ENCODE data around the gene CITED2.

DNA sequence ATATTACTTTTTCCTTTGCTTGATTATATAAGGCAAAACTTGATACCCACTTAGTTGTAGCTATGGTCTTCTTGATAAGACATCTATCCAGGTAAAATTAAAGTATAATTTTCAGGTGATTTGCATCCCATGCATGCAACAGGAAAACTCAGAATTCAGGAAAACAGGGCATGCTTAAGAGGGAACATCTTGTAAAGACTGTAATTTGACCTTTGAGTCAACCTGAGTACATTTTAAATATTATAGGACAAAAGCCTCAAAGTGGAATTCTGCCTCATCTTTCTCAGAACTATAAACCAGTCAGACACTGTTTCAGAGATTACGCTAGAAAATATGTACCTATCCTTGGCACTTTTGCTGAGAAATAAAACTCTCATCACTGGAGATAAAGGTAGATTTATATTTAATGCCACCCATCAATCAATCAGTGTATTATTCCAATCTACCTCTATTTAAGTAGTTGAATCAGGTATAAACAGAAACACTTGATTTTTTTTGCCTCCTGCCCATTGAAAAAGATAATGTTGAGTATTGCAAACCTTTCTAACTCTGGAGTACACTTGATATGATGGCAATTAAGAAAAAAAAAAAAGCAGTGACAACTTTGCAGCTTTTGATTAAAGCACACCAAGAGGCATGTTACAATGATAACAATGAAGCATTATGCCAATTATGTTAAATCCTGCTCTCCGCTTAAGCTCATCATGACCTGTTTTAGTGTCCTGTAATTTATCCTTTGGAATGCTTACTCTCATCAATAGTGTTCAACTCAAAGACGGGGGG is 2.8 kb downstream of the CITED2 start:
- no peak for TF ChIP-seq CTCF (optimal IDR thresholded peaks at IDR 0.05 in 1 of 3, IDR thresholded peaks at IDR 0.05 in 1 of 3, conservative IDR thresholded peaks at IDR 0.05 in 1 of 3; ENCODE audit: extremely low read depth in 1 of 3, insufficient read depth in 2 of 3, low read length in 3 of 3)
- no peak for TF ChIP-seq EZH2 (IDR thresholded peaks at IDR 0.05; ENCODE audit: low read length)
